ENCODE data around the gene CCDC33.

The CCDC33 gene

GRCh38 chr15:74235962-74236361 lies at the start of gene CCDC33:
Gene CCDC33, plus strand, starts transcription at chr15:74236326. Its CDS starts 394 bp downstream, at chr15:74236720.
- Histone ChIP-seq H3F3A (ENCODE audit: control insufficient read depth, insufficient read depth) (no peaks in the 10 kb centered on the region), H3K4me1 (ENCODE audit: control insufficient read depth, low read length) (no peaks in the 10 kb centered on the region), H3K4me3 (ENCODE audit: low read length) (no peak within 1 kb of the TSS), H4K20me1 (ENCODE audit: control insufficient read depth, insufficient read depth, low read depth, low read length) (no peaks in the 10 kb centered on the region), H3K79me2 (ENCODE audit: control insufficient read depth, low read length) (no peaks in the 10 kb centered on the region), H3K27me3 (ENCODE audit: control insufficient read depth, low read length) (0 out of 2 replicates have a peak, but pooled peaks cover 2% of the 10 kb centered on the region), H3K36me3 (ENCODE audit: control insufficient read depth, low read length) (no peaks in the 10 kb centered on the region), H3K9me2 (replicated peaks; ENCODE audit: control insufficient read depth, low read length) (no peaks in the 10 kb centered on the region), H3K27ac (ENCODE audit: low read depth, low read length) (no peak within 1 kb of the TSS), H3K4me2 (ENCODE audit: low read length) (no peak within 1 kb of the TSS), H3K9me3 (ENCODE audit: control insufficient read depth, insufficient read depth, low read length) (no peaks in the 10 kb centered on the region)
- TF ChIP-seq EZH2phosphoT487 (IDR thresholded peaks at IDR 0.05; ENCODE audit: borderline replicate concordance, low read length): no peak
- TF ChIP-seq, protein P1, sequence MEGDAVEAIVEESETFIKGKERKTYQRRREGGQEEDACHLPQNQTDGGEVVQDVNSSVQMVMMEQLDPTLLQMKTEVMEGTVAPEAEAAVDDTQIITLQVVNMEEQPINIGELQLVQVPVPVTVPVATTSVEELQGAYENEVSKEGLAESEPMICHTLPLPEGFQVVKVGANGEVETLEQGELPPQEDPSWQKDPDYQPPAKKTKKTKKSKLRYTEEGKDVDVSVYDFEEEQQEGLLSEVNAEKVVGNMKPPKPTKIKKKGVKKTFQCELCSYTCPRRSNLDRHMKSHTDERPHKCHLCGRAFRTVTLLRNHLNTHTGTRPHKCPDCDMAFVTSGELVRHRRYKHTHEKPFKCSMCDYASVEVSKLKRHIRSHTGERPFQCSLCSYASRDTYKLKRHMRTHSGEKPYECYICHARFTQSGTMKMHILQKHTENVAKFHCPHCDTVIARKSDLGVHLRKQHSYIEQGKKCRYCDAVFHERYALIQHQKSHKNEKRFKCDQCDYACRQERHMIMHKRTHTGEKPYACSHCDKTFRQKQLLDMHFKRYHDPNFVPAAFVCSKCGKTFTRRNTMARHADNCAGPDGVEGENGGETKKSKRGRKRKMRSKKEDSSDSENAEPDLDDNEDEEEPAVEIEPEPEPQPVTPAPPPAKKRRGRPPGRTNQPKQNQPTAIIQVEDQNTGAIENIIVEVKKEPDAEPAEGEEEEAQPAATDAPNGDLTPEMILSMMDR (IDR thresholded peaks at IDR 0.05; ENCODE audit: low read depth, low read length, poor library complexity, severe bottlenecking): no peak

DNA sequence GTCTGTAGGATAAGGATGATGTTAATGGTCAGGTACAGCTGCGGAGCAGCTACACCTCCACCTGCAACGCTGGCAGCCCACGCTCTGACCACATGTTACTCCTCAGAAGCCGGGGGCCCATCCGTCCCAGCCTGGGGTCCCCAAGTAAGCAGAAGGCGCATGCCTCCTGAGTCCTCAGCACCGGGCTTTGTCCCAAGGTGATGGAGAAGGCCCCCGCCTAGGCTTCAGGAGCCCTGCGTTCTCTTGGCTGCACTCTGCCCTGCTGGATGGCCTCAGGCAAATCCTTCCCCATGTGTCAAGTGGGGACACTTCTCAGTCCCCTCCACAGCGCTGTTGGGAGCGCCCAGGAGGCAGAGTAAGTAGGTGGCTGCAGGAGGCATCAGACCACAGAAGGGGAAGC lies 47.9 kb upstream of the CCDC33 start:
- H3K36me3 ChIP-seq (ENCODE audit: control insufficient read depth, low read length): no peaks in the 10 kb centered on the region
- no peaks in the 10 kb centered on the region for H3K9me2 ChIP-seq (replicated peaks; ENCODE audit: control insufficient read depth, low read length)
- H3K27me3 ChIP-seq (ENCODE audit: control insufficient read depth, low read length): no peaks in the 10 kb centered on the region
- TF ChIP-seq, protein P1 (IDR thresholded peaks at IDR 0.05; ENCODE audit: low read depth, low read length, poor library complexity, severe bottlenecking): no peak
- TF ChIP-seq EZH2phosphoT487 (IDR thresholded peaks at IDR 0.05; ENCODE audit: borderline replicate concordance, low read length): no peak
- H3F3A ChIP-seq (ENCODE audit: control insufficient read depth, insufficient read depth): no peaks in the 10 kb centered on the region
- no peaks in the 10 kb centered on the region for H4K20me1 ChIP-seq (ENCODE audit: control insufficient read depth, insufficient read depth, low read depth, low read length)
- no peaks in the 10 kb centered on the region for H3K9me3 ChIP-seq (ENCODE audit: control insufficient read depth, insufficient read depth, low read length)
- no peak overlapping the region for H3K4me2 ChIP-seq (ENCODE audit: low read length)
- no peaks in the 10 kb centered on the region for H3K79me2 ChIP-seq (ENCODE audit: control insufficient read depth, low read length)
- H3K4me1 ChIP-seq (ENCODE audit: control insufficient read depth, low read length): no peaks in the 10 kb centered on the region
- no peak overlapping the region for H3K27ac ChIP-seq (ENCODE audit: low read depth, low read length)
- no peak overlapping the region for H3K4me3 ChIP-seq (ENCODE audit: low read length)

DNA sequence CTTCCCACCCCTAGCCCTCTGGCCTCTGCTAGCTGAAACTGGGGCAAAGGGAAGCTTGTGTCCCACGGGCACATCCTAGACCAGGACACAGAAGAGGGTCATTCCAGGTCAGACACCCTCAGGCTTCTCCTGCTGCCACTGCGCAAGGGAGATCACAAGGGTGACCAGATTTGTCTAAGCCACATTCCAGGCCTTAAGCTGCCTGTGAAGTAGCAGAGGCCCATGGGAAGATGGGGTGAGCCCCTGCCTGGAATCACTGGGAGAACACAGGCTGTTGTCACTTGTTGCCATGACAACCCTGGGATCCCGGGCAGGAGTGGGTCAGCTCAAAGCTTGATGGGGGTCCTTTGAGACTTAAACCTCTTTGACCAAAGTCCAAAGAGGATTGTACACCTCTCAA lies 44.3 kb upstream of the CCDC33 start:
- Histone ChIP-seq H3K9me2 (replicated peaks; ENCODE audit: control insufficient read depth, low read length) (no peaks in the 10 kb centered on the region), H4K20me1 (ENCODE audit: control insufficient read depth, insufficient read depth, low read depth, low read length) (no peaks in the 10 kb centered on the region), H3K36me3 (ENCODE audit: control insufficient read depth, low read length) (no peaks in the 10 kb centered on the region), H3K4me1 (ENCODE audit: control insufficient read depth, low read length) (no peaks in the 10 kb centered on the region), H3K27me3 (ENCODE audit: control insufficient read depth, low read length) (no peaks in the 10 kb centered on the region), H3K79me2 (ENCODE audit: control insufficient read depth, low read length) (no peaks in the 10 kb centered on the region), H3F3A (ENCODE audit: control insufficient read depth, insufficient read depth) (no peaks in the 10 kb centered on the region), H3K4me3 (ENCODE audit: low read length) (no peak overlapping the region), H3K4me2 (ENCODE audit: low read length) (no peak overlapping the region), H3K9me3 (ENCODE audit: control insufficient read depth, insufficient read depth, low read length) (no peaks in the 10 kb centered on the region), H3K27ac (ENCODE audit: low read depth, low read length) (no peak overlapping the region)
- TF ChIP-seq EZH2phosphoT487 (IDR thresholded peaks at IDR 0.05; ENCODE audit: borderline replicate concordance, low read length): no peak
- TF ChIP-seq, protein P1 (IDR thresholded peaks at IDR 0.05; ENCODE audit: low read depth, low read length, poor library complexity, severe bottlenecking): no peak

Data from DOHH2 (cell line).